K562 (cell line): ENCODE measurements around the gene SLC12A6. TPM values are rescaled to one million over a fixed set of nuclear protein-coding genes. Genes with fewer than 3 reads are reported as not detected.

ENCODE experiments used
- ATAC-seq: fragments of 200-7000 bp; cut with Tn5 transposase; 3 replicates; pipeline ENCODE4 v1.9.1; 2020; ENCODE audit warnings: moderate library complexity
- BruUV-seq: library from RNA; stranded (reverse); fragments of 400-500 nt; replicated peaks from 2 replicates; lab custom pipeline; 2021; lab: Mats Ljungman, UMichigan
- CTCF ChIA-PET: fragments of 300-600 bp; formaldehyde crosslinking; extraction: SDS; loops from one replicate; lab custom pipeline; 2021; ENCODE audit warnings: low intra/inter-chr PET ratio; lab: Yijun Ruan, JAX
- POLR2A ChIA-PET: fragments of 300-600, 350-650 bp; sonication (Branson Sonifier 250); formaldehyde crosslinking; extraction: SDS; loops from one replicate; lab custom pipeline; 2021; ENCODE audit warnings: antibody characterized with exemption, inconsistent platforms; lab: Yijun Ruan, JAX
- DNase-seq, 4 experiments: peaks; one replicate each; pipeline versions ENCODE4 v3.0.0 to v3.0.0-alpha.2; 2011 to 2018; ENCODE audit warnings: low spot score in 3 of 4, mixed read lengths in 3 of 4; ENCODE audit errors: extremely low read depth in 1 of 4
- FAIRE-seq: peaks from 2 replicates; lab custom pipeline; 2011; peaks lifted over from hg19 to GRCh38; lab: Jason Lieb, UNC
- H2AFZ ChIP-seq: 2 replicates; pipeline ENCODE4 v1.6.0; 2011; ENCODE audit warnings: low read depth, low read length, control low read depth, inconsistent platforms
- H3K27ac ChIP-seq: fragments of 200-600 bp; 3 replicates; pipeline ENCODE4 v1.8.0; 2011; ENCODE audit warnings: low read depth, mild to moderate bottlenecking, control low read depth, inconsistent platforms, low read length, moderate library complexity, mixed read lengths; ENCODE audit errors: extremely low read depth
- H3K27me3 ChIP-seq, 2 experiments: fragments of 300-600 bp in 1 of 2; 2 replicates in 1 of 2; 3 replicates in 1 of 2; pipeline versions ENCODE4 v1.6.0 to v1.8.0; 2011; ENCODE audit warnings: inconsistent platforms in 2 of 2, low read length in 2 of 2, mild to moderate bottlenecking in 1 of 2, mixed read lengths in 1 of 2, moderate library complexity in 1 of 2; ENCODE audit not compliant: control insufficient read depth in 2 of 2, insufficient read depth in 2 of 2
- H3K36me3 ChIP-seq: fragments of 300-600 bp; 3 replicates; pipeline ENCODE4 v1.8.0; 2011; ENCODE audit warnings: mild to moderate bottlenecking, low read length, inconsistent platforms; ENCODE audit not compliant: control insufficient read depth, insufficient read depth
- H3K4me1 ChIP-seq, 2 experiments: fragments of 200-600 bp in 1 of 2; replicated peaks in 1 of 2; 2 replicates in 1 of 2; 3 replicates in 1 of 2; pipeline versions ENCODE4 v1.5.1 to v1.8.0; 2011; ENCODE audit warnings: inconsistent platforms in 2 of 2, low read length in 2 of 2, mild to moderate bottlenecking in 1 of 2, mixed read lengths in 1 of 2, moderate library complexity in 1 of 2; ENCODE audit not compliant: control insufficient read depth in 2 of 2, insufficient read depth in 2 of 2
- H3K4me2 ChIP-seq: 2 replicates; pipeline ENCODE4 v1.6.1; 2011; ENCODE audit warnings: low read length, control low read depth, inconsistent platforms, mixed read lengths; ENCODE audit not compliant: insufficient read depth
- H3K4me3 ChIP-seq: fragments of 200-600 bp; sonication (generic), shearing (Covaris generic); 2 replicates; pipeline ENCODE4 v1.5.1; 2016; ENCODE audit warnings: control low read depth, inconsistent platforms
- H3K79me2 ChIP-seq: fragments of 200-600 bp; 3 replicates; pipeline ENCODE4 v1.8.0; 2011; ENCODE audit warnings: low read length, inconsistent platforms; ENCODE audit not compliant: control insufficient read depth, insufficient read depth
- H3K9ac ChIP-seq, 2 experiments: 2 replicates each; pipeline versions ENCODE4 v1.6.0 to v1.6.1; 2011; ENCODE audit warnings: low read depth in 2 of 2, low read length in 2 of 2, control low read depth in 1 of 2, inconsistent platforms in 1 of 2, mild to moderate bottlenecking in 1 of 2, mixed read lengths in 1 of 2; ENCODE audit not compliant: insufficient read depth in 1 of 2
- H3K9me1 ChIP-seq: one replicate; pipeline ENCODE4 v1.6.0; 2011; ENCODE audit warnings: inconsistent platforms, mild to moderate bottlenecking, low read length, moderate library complexity; ENCODE audit not compliant: control insufficient read depth, insufficient read depth
- H3K9me3 ChIP-seq: replicated peaks from 2 replicates; pipeline ENCODE4 v1.5.1; 2011; ENCODE audit warnings: low read depth, low read length, inconsistent platforms; ENCODE audit not compliant: control insufficient read depth, insufficient read depth
- H4K20me1 ChIP-seq: replicated peaks from 2 replicates; pipeline ENCODE4 v1.6.1; 2011; ENCODE audit warnings: low read length, inconsistent platforms, mixed read lengths; ENCODE audit not compliant: control insufficient read depth, insufficient read depth
- ARNT ChIP-seq, 2 experiments: fragments of 450-650 bp; IDR thresholded peaks; 2 replicates each; pipeline ENCODE4 v1.6.1; 2016; ENCODE audit warnings: mild to moderate bottlenecking in 1 of 2
- DIDO1 ChIP-seq: fragments of 450-650 bp; IDR thresholded peaks from 2 replicates; pipeline ENCODE4 v1.6.1; 2016; ENCODE audit warnings: low read depth, missing biosample characterization, missing genetic modification characterization
- ESRRA ChIP-seq: fragments of 450-650 bp; IDR thresholded peaks from 2 replicates; pipeline ENCODE4 v1.6.1; 2014; ENCODE audit warnings: low read depth, mild to moderate bottlenecking, moderate library complexity, borderline replicate concordance
- FOXJ2 ChIP-seq: fragments of 200-800 bp; sonication (Bioruptor generic); IDR thresholded peaks from 2 replicates; pipeline ENCODE4 v1.6.1; 2016; ENCODE audit warnings: missing genetic modification characterization, missing compliant biosample characterization
- MTA3 ChIP-seq: fragments of 450-650 bp; formaldehyde crosslinking; IDR thresholded peaks from 2 replicates; pipeline ENCODE4 v1.6.1; 2017; ENCODE audit warnings: mild to moderate bottlenecking, borderline replicate concordance
- RAD21 ChIP-seq, 2 experiments: fragments of 250-450 bp in 1 of 2; fragments of 450-650 bp in 1 of 2; sonication (Bioruptor Pico) in 1 of 2; formaldehyde crosslinking in 1 of 2; IDR thresholded peaks in 1 of 2; conservative IDR thresholded peaks in 1 of 2; 2 replicates each; pipeline versions ENCODE4 v1.4.0 to v1.8.0; 2020 to 2022; ENCODE audit warnings: mild to moderate bottlenecking in 2 of 2, moderate library complexity in 1 of 2
- RBBP5 ChIP-seq: fragments of 200-600 bp; sonication (generic); IDR thresholded peaks from 2 replicates; pipeline ENCODE4 v1.6.1; 2012; ENCODE audit warnings: borderline replicate concordance, mild to moderate bottlenecking, low read length, control low read depth, inconsistent platforms; ENCODE audit not compliant: insufficient read depth, poor library complexity, severe bottlenecking
- SLC30A9 ChIP-seq: fragments of 250-450 bp; sonication (Bioruptor Pico); IDR thresholded peaks from 2 replicates; pipeline ENCODE4 v1.8.0; 2022; ENCODE audit warnings: mild to moderate bottlenecking, moderate library complexity
- SMARCA4 ChIP-seq: fragments of 450-650 bp; IDR thresholded peaks from 2 replicates; pipeline ENCODE4 v1.6.1; 2016
- TAF1 ChIP-seq: IDR thresholded peaks from 2 replicates; pipeline ENCODE4 v1.6.1; 2011; ENCODE audit warnings: mild to moderate bottlenecking, low read length, moderate library complexity; ENCODE audit not compliant: insufficient read depth, control insufficient read depth, severe bottlenecking; ENCODE audit errors: extremely low read depth
- ZBTB40 ChIP-seq, 2 experiments: fragments of 450-650 bp in 1 of 2; sonication (generic) in 1 of 2; formaldehyde crosslinking in 1 of 2; IDR thresholded peaks; 2 replicates each; pipeline versions ENCODE4 v1.7.1 to v1.9.0; 2016 to 2022; ENCODE audit warnings: inconsistent platforms in 1 of 2, mild to moderate bottlenecking in 1 of 2, missing genetic modification reagents in 1 of 2
- WGBS: fragments of 100-300 bp; shearing (Covaris generic); methylation state at CpG from one replicate; pipeline ENCODE4 v1.1.6; 2016; ENCODE audit warnings: low coverage, mixed read lengths; ENCODE audit not compliant: insufficient coverage; ENCODE audit errors: missing lambda C conversion rate; 5-methylcytosine and 5-hydroxymethylcytosine counted together
- in situ Hi-C: fragments of 300-500 bp; cut with MboI; formaldehyde crosslinking; loops from 4 replicates; pipeline ENCODE4 v1.15.0; 2018; ENCODE audit warnings: inconsistent platforms, mixed read lengths
- intact Hi-C: fragments of 100-400 bp; cut with micrococcal nuclease; formaldehyde crosslinking; loops from 2 replicates; pipeline ENCODE4 v1.14.2; 2022
- polyA plus RNA-seq, 8 experiments: library from polyadenylated mRNA; depleted of rRNA in 4 of 8; stranded (reverse) in 5 of 8; unstranded in 3 of 8; fragments of >200 nt; fragmentation: Nextera tagmentation in 2 of 8; fragmentation: Illumina TruSeq in 1 of 8; extraction: Ambion mirVana in 2 of 8; extraction: Trizol in 1 of 8; gene quantifications; 2 replicates each; pipeline versions ENCODE4 v1.2.1 to v1.2.3, GENCODE V29; 2011 to 2014; ENCODE audit warnings: inconsistent platforms in 1 of 8, missing spikeins in 1 of 8
- total RNA-seq, 7 experiments: library from RNA; depleted of rRNA in 6 of 7; stranded (reverse); fragments of >200 nt in 6 of 7; fragmentation: Illumina TruSeq in 2 of 7; extraction: Trizol in 2 of 7; gene quantifications; 2 replicates each; pipeline versions ENCODE4 v1.2.1 to v1.2.3, GENCODE V29; 2011 to 2021; ENCODE audit warnings: low replicate concordance in 1 of 7

SLC12A6 gene
- total and polyA plus RNA-seq, 9 of the 15 experiments (the other 6 are each of a cell fraction or from before 2014, with no cell fraction given), result 1.4 to 16.4 (median 6.7) TPM

GRCh38 chr15:34223904-34224596 is 113.5 kb downstream of the SLC12A6 start:
- peak overlapping the region; percentile 98 to 99 for H3K9ac ChIP-seq
- in situ Hi-C loops, result no loop called here
- H2AFZ ChIP-seq, result peak overlapping the region; percentile 89
- ChIA-PET POLR2A (interaction anchor here (0.6 to 1.1 kb wide), 7 partner anchors 10 to 122 kb away, joined by 3 to 4 read pairs (median 3); partner anchors contain the start of genes EMC7 and PGBD4), CTCF (interaction anchor here (1.0 kb wide), 1 partner anchor 10 kb away, joined by 4 read pairs; no protein-coding TSS in a partner anchor)
- intact Hi-C loops, result loop anchor here (10.0 kb wide), 1 partner anchor 211 kb away; the partner anchor contains the start of gene GOLGA8A
- no peaks in the 10 kb centered on the region for H3K27me3 ChIP-seq
- FAIRE-seq (peak; percentile 56), ATAC-seq (peak; percentile 69), DNase-seq (peak; percentile 25 to 47 (median 25))
- peaks cover 28% of the 10 kb centered on the region for H3K79me2 ChIP-seq
- no peaks in the 10 kb centered on the region for H3K9me1 ChIP-seq
- TSS peak; percentile 85 for BruUV-seq
- peak overlapping the region; percentile 93 for H3K4me2 ChIP-seq
- 1% methylated on average over 24 of the region's 24 CpGs for WGBS
- H3K36me3 ChIP-seq, result peaks cover 20% of the 10 kb centered on the region; the same call in 2 of the 3 replicates
- no peaks in the 10 kb centered on the region for H3K9me3 ChIP-seq
- H3K27ac ChIP-seq, result peak overlapping the region; percentile 97
- H4K20me1 ChIP-seq, result no peaks in the 10 kb centered on the region
- peaks cover 0 to 8% of the 10 kb centered on the region in 2 experiments; a peak in 2 of 5 replicates for H3K4me1 ChIP-seq
- peak overlapping the region; percentile 86 for H3K4me3 ChIP-seq
- TF ChIP-seq SMARCA4 (peak; percentile 50), SLC30A9 (CRISPR knock-in tag) (no peak), RBBP5 (peak; percentile 6), ARNT (IDR thresholded peaks at IDR 0.05) (0 out of 4 replicates have a peak, but pooled peaks of 1 of the 2 experiments have one; percentile 19), ESRRA (peak; percentile 56), MTA3 (no peak), TAF1 (peak; percentile 42), RAD21 (CRISPR knock-in tag; conservative IDR thresholded peaks at IDR 0.05 in 1 of 2, IDR thresholded peaks at IDR 0.05 in 1 of 2) (0 out of 4 replicates have a peak, but pooled peaks of 1 of the 2 experiments have one; percentile 1), FOXJ2 (tag) (0 out of 2 replicates have a peak, but pooled peaks have one; percentile 32), DIDO1 (no peak), ZBTB40 (IDR thresholded peaks at IDR 0.05) (no peak), ZBTB40 (CRISPR knock-in tag; IDR thresholded peaks at IDR 0.05) (no peak)
